Activated T-cell treated with anti-CD3 and anti-CD28 coated beads, Interleukin-2, amount 50 U/mL, for 1 hour (primary cell): ENCODE results near the gene MYDGF.

ENCODE experiments used
- DNase-seq: peaks from one replicate; pipeline ENCODE4 v3.0.0-alpha.2; 2020

Gene MYDGF

DNA sequence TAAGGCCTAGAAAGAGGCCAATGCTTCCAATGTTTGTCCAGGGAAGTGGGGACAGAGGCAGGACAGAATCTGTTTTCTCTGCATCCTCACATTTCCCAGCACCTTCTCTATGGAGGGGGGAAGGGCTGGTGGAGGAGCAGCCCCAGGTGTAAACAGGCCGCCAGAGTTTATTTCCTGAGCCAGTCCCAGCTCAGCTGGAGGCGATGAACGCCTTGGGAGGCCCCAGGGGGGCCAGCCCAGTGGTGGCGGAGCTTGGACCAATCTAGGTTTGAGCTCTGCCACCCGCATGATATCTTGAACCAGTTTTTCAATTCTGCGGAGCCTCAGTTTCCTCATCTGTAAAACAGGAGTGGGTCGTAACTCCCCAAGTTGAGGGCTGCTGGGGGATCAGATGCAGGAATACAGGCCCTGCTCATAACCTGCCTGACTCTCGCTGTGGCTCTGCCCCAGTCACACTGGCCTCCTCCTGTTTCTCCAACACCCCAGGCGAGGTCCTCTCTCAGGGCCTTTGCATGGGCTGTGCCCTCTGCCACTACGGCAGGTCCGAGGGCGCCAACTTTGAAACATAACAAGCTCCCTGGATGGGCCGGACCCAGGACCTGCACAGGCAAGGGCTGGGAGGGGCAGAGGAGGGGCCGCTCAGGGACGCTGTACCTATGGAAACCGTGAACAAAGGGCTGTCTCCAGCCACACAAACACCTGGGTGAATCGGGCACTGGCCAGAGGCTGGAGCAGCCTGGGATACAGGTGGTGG lies 29.7 kb downstream of the MYDGF start:
- no peak for DNase-seq

DNA sequence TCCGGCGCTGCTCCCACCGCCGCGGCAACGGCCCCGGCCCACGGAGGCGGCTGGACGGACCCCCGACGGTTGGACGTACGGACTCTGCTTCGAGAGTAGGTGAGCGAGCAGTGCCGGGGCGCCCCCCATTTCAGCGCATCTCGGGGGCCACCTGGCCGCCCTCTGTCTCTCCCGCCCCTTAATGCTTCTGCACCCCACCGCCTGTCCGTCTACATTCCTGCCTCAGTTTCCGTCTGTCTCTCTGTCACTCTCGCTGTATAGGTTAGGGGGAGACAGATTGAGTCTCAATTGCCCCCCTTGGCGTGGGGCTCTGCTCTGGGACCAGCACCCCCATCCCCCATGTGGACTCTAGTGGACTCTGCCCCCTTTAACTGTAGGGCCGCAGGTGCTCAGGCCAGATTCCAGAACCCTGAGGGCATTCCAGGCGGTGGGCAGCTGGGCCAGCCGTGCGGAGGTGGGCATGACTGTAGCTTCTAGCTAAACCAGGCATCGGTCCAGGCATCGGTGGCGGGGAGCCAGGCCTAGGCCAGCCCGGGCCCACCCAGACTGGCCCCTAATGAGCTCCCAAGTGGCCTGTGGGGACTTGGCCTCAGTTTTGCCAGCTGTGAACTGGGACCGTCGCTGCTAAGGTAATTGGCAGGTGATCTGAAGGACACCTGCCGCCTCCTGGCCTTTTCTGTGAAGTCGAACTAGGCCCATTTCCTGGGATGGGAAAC lies 30.5 kb downstream of the MYDGF start:
- DNase-seq = peak; percentile 42

DNA sequence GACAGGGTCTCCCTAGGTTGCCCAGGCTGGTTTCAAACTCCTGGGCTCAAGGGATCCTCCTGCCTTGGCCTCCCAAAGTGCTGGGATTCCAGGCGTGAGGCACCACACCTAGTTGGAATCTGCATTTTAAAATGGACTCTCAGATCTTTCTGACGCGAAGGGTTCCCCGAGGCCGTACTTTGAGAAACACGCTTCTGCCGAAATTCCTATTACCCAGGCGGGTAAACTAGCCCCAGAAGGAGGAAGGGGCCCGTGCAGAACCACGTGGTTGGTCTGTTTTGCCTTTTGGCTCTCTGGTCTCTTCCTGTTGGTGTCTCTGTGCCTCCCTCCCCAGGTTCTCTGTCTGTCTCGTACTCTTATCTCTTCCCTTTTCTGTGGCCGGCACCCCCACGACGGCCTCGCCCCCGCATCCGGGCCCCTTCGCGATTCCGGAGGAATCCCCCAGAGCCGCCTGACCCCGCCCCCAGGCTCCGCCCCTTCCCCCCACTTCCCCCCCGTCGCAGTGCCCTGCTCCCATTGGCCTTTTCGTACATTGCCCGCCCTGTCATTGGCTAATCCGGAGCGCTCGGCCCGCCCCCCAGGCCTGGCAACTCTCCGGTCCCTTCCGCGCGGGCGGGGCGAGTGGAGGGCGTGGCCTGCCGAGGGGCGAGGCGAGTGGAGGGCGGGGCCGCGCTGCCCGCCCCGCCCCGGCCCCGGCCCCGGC lies 31.2 kb downstream of the MYDGF start, which contains the start of gene TNFAIP8L1:
Gene TNFAIP8L1 (plus strand): TSS at position 689 of the 703 bp plus-strand sequence. CDS start 12,354 bp downstream, outside the sequence.
- peak; percentile 99 for DNase-seq

DNA sequence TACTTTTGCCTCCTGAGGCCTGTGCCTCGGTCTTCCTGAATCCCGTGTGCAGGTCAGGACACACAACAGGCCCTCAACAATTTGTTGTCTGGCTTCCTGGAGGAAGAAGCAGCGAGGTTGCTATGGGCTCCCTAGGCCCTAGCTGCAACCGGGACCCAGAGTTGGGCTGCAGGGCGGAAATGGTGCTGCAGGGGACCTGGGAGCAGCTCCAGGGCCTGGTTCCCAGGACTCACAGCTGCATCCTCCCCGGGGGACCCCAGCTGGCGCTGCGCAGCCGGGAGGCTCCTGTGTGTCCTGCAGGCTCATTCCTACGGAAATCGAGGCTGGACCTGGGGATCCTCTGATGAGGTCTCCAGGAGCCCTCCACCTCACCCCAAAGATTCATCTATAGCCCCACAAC lies 31.8 kb downstream of the MYDGF start:
- DNase-seq = peak; percentile 32

DNA sequence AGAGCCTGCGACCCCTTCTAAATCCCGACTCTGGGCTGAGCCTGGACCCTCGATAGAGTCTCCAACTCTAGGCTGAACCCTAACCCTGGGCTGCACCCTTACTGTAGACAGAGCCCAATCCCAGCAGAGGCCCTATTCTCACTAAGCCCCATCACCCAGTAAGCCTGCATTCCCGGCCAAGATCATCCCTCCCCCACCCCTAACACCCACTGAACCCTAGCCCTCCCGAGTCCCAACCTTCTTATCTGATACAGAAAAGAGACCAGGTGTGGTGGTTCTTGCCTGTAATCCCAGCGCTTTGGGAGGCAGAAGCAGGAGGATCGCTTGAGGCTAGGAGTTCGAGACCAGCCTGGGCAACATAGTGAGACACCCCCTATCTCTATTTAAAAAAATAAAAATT lies 33.4 kb downstream of the MYDGF start:
- DNase-seq = no peak

DNA sequence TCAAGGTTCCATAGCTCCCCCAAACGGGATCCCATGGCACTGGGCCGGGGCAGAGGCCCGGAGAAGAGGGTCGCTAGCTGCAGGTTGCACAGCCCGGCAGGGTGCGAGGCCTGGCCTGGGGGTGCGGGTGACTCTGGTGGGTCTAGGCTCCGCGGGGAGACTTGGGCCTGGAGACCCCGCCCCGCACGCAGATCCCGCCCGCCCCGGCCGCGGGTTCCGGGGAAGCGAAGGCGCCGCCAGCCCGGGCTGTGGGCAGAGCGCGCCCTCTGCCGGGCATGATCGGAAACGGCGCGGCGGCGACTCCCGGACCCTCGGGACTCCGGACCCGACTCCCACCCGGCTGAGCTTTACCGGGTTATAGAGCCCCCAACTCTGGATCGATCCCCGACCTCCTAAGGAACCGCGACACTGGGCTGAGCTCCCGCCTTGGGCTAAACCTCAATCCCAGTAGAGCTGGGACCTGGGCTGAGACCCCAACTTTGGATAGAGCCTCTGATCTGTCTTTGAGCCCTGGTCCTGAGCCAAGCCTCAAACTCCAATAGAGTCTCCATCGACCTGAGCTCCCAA lies 33.9 kb downstream of the MYDGF start:
- peak; percentile 82 for DNase-seq

DNA sequence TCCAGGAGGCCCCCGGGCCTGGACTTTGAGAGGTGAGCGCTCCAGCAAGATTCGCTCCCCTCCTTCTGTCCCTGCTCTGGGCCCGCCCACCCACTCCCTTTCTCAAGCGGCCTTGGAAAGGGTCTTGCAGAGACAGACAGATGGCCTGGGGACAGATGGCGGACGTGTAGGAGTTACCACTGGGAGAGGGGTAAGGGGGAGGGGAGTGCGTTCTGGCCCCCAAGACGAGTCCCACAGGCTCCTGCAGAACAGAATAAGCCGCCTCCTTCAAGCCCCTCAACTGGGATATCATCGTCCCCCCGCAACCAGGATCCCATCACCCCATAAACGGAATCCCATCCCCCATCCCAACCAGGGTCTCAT lies 34.4 kb downstream of the MYDGF start:
- no peak for DNase-seq

DNA sequence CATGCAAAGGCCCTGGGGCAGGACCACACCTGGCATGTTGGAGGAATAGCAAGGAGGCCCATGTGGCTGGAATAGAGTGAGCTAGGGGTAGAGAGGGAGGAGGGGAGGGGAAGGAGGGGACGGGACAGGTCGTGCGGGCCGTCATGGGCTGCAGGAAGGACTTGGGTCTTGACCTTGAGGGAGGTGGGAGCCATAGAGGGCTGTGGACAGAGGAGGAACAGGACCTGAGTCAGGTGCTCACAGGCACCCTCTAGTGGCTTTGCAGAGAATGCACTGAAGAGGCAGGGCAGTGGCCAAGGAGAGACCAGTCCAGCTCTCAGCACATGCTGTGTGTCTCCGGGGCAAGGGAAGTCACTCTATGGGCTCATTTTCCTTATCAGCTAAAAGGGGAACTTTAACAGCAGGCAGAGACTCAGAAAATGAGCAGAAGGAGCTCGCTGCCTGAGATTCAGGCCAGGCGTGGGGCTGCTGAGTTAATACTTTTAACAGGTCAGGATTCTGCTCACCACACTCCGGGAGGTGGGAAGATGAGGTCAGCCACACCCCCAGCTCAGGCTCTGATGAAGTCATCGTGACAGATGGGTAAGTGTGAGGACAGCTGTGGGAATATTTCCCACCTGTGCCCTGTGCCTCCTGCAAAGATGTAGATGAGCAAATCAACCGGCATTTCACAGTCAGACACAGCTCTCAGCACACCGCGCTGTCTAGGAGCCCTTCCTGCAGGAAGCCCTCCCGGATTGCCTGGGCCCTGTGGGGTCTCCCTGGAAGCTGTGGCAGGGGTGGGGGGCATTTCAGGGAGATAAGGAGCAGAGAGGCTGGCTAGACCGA lies 36.8 kb downstream of the MYDGF start:
- peak; percentile 47 for DNase-seq

DNA sequence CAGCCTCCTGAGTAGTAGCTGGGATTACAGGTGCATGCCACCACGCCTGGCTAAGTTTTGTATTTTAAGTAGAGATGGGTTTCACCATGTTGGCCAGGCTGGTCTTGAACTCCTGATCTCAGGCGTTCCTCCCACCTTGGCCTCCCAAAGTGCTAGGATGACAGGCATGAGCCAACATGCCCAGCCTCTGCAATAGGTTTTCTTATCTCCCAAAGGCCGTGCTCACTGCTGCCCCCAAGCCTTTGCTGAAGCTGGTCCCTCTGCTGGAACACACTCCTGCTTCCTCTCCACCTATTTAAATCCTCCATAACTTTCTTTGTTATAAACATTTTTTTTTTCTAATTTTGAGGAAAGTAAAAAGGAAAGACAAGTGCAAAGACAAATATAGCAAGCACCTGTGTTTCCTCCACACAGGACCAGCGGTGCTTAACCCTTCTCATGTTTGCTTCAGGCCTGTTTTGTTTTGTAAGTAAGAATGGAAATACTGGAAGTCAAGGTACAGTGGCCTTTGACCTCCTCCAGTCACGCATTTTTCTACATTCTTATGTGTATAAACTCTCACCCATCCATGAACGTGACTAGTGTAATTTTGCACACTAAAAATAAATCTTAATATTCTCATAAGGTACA lies 45.3 kb downstream of the MYDGF start:
- no peak for DNase-seq

DNA sequence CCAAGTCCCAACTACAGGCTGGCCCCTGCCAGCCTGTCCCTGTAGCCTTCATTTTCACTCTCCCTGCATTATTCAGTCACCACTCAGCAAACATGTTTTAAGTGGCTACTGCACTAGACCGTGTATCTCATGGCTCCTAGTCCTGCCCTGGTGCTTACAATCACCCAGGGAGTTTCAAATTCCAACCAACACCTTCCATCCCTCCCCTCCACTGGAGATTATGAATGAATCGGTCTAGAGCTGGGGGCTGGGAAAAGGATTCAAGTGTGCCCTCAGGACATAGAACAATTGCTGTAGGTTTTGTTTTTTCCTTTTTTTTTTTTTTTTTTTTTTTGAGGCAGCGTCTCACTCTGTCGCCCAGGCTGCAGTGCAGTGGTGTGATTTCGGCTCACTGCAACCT lies 45.8 kb downstream of the MYDGF start:
- no peak for DNase-seq

DNA sequence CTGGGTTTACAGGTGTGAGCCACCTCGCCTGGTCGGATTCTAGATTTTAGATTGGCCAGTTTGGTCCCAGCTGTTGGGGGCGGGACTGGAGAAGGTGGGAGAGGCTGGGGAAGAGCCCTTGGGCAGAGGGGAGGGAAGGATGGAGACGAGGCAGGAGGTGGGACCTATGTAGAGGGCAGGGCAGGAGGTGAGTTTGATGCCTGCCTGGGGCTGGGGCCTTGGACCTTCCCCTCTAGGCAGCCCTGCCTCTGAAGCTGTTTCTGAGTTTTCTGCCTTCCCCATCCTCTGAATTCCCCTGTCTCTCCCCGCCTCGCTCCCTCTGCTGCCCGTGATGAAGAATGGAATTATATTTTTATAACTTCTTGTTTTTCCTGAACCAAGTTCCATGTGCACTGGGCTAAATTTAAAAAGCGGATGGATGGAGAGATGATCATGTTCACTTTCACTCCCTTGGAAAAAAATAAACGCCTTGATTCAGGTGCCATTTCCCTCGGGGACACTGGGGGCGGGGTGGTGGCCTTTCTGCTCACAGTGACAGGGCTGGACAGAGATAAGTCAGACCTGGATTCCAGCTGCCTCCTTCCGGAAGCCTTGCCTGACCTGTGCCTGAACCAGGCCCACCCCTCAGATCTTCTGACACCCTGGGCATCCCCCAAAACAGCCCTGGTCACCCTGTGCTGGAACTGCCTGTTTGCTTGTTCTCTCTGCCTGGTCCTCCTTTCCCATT lies 47.3 kb downstream of the MYDGF start:
- DNase-seq = no peak

DNA sequence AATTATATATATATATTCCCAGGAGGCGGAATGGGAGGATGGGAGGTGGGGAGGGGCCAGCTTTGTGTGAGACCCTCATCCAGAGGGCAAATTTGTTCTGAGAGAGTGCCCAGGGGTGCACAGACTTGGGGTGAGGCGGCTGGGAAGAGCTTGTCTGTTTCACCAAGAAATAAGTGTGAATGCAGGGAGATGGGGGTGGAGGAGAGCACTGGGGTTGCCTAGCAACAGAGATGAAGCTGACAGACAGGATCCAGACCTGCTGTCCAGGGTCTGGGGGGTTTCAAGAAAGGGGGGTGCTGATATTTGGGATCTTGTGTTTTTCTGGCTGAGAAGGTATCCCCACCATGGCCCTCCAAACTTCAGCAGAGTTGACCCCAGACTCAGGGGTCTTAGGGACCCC lies 49.5 kb downstream of the MYDGF start:
- no peak for DNase-seq

DNA sequence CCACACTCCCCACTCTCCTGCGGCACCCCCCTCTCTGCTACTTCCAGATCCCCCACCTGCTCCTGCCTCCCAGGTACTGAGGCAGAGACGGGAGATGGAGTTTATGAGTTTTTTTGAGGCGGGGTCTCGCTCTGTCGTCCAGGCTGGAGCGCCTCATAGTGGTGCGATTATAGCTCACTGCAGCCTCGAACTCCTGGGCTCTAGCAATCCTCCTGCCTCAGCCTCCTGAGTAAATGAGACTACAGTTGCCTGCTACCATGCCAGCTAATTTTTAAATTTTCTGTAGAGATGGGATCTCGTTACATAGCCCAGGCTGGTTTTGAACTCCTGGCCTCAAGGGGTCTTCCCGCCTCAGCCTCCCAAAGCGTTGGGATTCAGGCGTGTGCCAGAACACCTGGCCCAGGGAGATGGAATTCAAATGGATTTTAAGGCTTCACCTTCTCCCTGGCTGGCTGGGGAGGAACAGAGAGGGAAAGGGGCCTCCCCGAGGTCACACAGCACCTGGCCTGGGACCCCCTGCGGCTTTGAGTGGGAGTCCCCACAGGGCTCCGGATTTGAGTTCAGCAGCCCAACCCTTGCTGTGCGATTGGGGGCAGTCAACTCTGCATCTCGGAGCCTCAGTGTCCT lies 50.4 kb downstream of the MYDGF start:
- DNase-seq = no peak

DNA sequence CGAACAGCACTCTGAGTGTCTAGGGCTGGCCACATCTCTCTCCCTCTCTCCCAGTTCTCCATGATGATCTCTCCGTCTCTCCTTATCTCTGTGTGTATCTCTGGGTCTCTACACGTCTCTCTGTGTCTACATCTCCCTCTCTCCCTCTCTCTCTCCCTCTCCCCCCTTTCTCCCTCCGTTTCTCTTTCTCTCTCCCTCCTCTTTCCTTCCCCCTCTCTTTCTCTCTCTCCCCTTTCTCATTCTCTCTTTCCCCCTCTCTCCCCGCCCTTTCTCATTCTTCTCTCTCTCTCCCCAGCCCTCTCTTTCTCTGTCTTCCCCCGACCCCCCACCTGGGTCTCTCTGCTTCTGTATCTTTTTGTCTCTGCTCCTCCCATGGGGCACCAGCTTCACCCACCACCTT lies 52.1 kb downstream of the MYDGF start:
- DNase-seq = no peak

DNA sequence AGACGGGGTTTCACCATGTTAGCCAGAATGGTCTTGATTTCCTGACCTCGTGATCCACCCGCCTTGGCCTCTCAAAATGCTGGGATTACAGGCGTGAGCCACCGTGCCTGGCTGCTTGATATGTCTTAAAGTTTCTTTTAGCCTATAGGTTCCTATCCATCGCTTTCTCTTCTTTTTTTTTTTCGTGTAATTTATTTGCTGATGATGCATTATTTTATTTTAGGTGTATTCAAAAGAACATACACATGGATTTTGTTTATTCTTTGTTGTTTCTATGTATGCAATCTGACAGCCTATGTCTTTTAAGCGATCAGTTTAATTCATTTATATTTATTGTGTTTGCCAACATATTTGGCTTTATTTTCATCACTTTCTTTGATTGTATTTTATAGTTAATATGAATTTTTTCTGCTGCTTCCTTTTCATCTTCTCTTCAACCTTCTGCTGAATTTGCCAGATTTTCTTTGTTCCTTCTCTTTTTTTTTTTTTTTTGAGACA lies 56.8 kb downstream of the MYDGF start:
- no peak for DNase-seq

DNA sequence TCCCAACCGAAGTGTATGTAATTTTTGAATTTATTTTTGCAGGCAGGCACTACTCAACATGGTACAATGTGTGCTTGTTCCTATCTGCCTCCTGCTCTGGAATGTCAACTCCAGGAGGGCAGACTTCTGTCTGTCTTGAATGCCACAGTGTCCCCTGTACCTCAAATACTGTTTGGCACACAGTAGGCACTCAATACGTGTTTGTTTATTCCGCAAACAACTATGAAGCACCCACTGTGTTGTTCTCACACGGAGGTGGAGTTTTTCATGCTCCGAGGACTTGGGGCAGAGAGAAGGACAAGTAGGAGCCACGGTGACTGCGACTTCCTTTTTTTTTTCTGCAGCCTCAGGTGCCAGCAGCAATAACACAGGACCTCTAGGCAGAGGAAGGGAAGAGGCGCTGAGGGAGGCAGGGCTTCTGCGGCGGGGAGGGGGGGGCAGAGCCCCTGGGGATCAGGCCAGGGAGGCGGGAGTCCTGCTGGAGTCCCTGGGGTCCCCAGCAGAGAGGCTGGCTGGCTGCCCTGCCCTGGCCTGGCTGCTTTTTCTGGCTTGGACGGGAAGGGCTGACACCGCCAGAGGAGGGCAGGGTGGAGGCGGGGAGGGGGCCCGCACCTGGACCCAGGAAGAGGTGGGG lies 60.1 kb downstream of the MYDGF start:
- DNase-seq = no peak
